Lung (tissue), 12 donors: ENCODE data around the gene MARCHF3. TPM values are rescaled to one million over a fixed set of nuclear protein-coding genes. Genes with fewer than 3 reads are reported as not detected.

Source experiments
- ATAC-seq: fragments of 200-7000 bp; cut with Tn5 transposase; one replicate; pipeline ENCODE4 v1.9.1; 2020; ENCODE audit warnings: moderate number of reproducible peaks; ENCODE audit not compliant: insufficient read depth, low FRiP score
- DNase-seq, 3 donors: peaks; one replicate each; pipeline ENCODE4 v3.0.0-alpha.2; 2013 to 2017
- H3K27ac ChIP-seq, 2 donors: one replicate each; pipeline ENCODE4 v1.5.1; 2013; ENCODE audit warnings: mild to moderate bottlenecking in 2 of 2, moderate library complexity in 2 of 2, control low read depth in 1 of 2, inconsistent platforms in 1 of 2, low read depth in 1 of 2, low read length in 1 of 2
- H3K27me3 ChIP-seq, 3 donors: one replicate each; pipeline ENCODE4 v1.5.1; 2013; ENCODE audit warnings: low read length in 2 of 3; ENCODE audit not compliant: control insufficient read depth in 3 of 3, insufficient read depth in 3 of 3
- H3K36me3 ChIP-seq, 4 donors: one replicate each; pipeline ENCODE4 v1.5.1; 2013; ENCODE audit warnings: low read length in 4 of 4, mild to moderate bottlenecking in 1 of 4, moderate library complexity in 1 of 4; ENCODE audit not compliant: control insufficient read depth in 4 of 4, insufficient read depth in 4 of 4
- H3K4me1 ChIP-seq, 5 donors: one replicate each; pipeline ENCODE4 v1.5.1; 2013; ENCODE audit warnings: low read length in 5 of 5, mild to moderate bottlenecking in 2 of 5, moderate library complexity in 1 of 5; ENCODE audit not compliant: control insufficient read depth in 5 of 5, insufficient read depth in 5 of 5
- H3K4me3 ChIP-seq: one replicate; pipeline ENCODE4 v1.5.1; 2013; ENCODE audit warnings: mild to moderate bottlenecking, control low read depth, moderate library complexity
- H3K9ac ChIP-seq, 2 donors: one replicate each; pipeline ENCODE4 v1.5.1; 2013; ENCODE audit warnings: low read length in 2 of 2, control low read depth in 1 of 2; ENCODE audit not compliant: insufficient read depth in 1 of 2
- H3K9me3 ChIP-seq, 4 donors: one replicate each; pipeline ENCODE4 v1.5.1; 2013; ENCODE audit warnings: low read length in 3 of 4, mild to moderate bottlenecking in 1 of 4, moderate library complexity in 1 of 4; ENCODE audit not compliant: control insufficient read depth in 4 of 4, insufficient read depth in 3 of 4
- CTCF ChIP-seq: IDR thresholded peaks from 2 replicates; pipeline ENCODE4 v1.5.1; 2012; ENCODE audit warnings: mild to moderate bottlenecking; ENCODE audit errors: control extremely low read depth, extremely low read depth
- WGBS, 2 donors: extraction: QIAGEN DNeasy Blood & Tissue Kit; methylation state at CpG; one replicate each; pipeline ENCODE4 v1.1.7; 2013; 5-methylcytosine and 5-hydroxymethylcytosine counted together
- polyA plus RNA-seq, 2 donors: library from polyadenylated mRNA; stranded (reverse); fragments of 200-250 nt; gene quantifications; one replicate each; pipeline ENCODE4 v1.2.1, GENCODE V29; 2013
- total RNA-seq, 2 donors: library from RNA; depleted of rRNA in 1 of 2; stranded (reverse); fragments of >200 nt in 1 of 2; gene quantifications; one replicate each; pipeline ENCODE4 v1.2.1, GENCODE V29; 2014 to 2021
- donor health status: control.
- donor health status: control.
- donor health status: Bipolar disorder and iron deficiency.
- donor health status: healthy.
- donor health status: DM: yes; HTN: yes; CAD: no.

MARCHF3 gene
- total and polyA plus RNA-seq, 4 donors = 3.7 to 17.0 (median 13.1) TPM

- Histone ChIP-seq H3K36me3 (no peaks in the 10 kb centered on the region), H3K4me1 (peaks cover 0 to 16% (median 2%) of the 10 kb centered on the region in 5 donors), H3K9ac (no peak overlapping the region), H3K9me3 (no peaks in the 10 kb centered on the region), H3K4me3 (no peak overlapping the region), H3K27me3 (no peaks in the 10 kb centered on the region), H3K27ac (no peak overlapping the region)
- ATAC-seq (no peak), DNase-seq (no peak)
- 89 to 94% methylated on average over 3 of the region's 3 CpGs for WGBS, 2 donors
- TF ChIP-seq CTCF = no peak
These were observed 104.9 kb downstream of the MARCHF3 start for GRCh38 chr5:126925482-126925881.

- ATAC-seq = no peak
- H3K4me1 ChIP-seq = peaks cover 4 to 19% (median 8%) of the 10 kb centered on the region in 5 donors
- no peak overlapping the region for H3K4me3 ChIP-seq
- H3K27me3 ChIP-seq = no peaks in the 10 kb centered on the region
- WGBS, 2 donors = 97 to 98% methylated on average over 9 of the region's 9 CpGs
- no peak for TF ChIP-seq CTCF
- H3K27ac ChIP-seq = no peak overlapping the region
- DNase-seq = no peak
- H3K9ac ChIP-seq = no peak overlapping the region
- H3K9me3 ChIP-seq = no peaks in the 10 kb centered on the region
- H3K36me3 ChIP-seq = no peaks in the 10 kb centered on the region
These were observed 105.9 kb downstream of the MARCHF3 start for GRCh38 chr5:126924331-126925033.

GRCh38 chr5:126921241-126922091 lies 108.9 kb downstream of the MARCHF3 start:
- TF ChIP-seq CTCF = no peak
- no peak overlapping the region for H3K4me3 ChIP-seq
- H3K27me3 ChIP-seq = no peaks in the 10 kb centered on the region
- H3K9me3 ChIP-seq = no peaks in the 10 kb centered on the region
- ATAC-seq (no peak), DNase-seq (no peak)
- H3K9ac ChIP-seq = no peak overlapping the region
- H3K4me1 ChIP-seq = peaks cover 6 to 24% (median 8%) of the 10 kb centered on the region in 5 donors
- peak overlapping the region; percentile 26 to 69 for H3K27ac ChIP-seq
- 66 to 71% methylated on average over 9 of the region's 9 CpGs for WGBS, 2 donors
- peaks cover 0 to 2% (median 0%) of the 10 kb centered on the region in 4 donors for H3K36me3 ChIP-seq
